Tibial nerve (tissue), 4 donors: Measurements from ENCODE around the gene PIPOX.

ENCODE experiments used
- EP300 ChIP-seq, 2 donors: sonication (generic); formaldehyde crosslinking; IDR thresholded peaks; one replicate each; pipeline ENCODE4 v1.6.1; 2017; ENCODE audit warnings: antibody characterized with exemption in 2 of 2, mild to moderate bottlenecking in 1 of 2
- TF ChIP-seq, protein P1 (sequence below), 5 experiments: fragments of 200-600 bp in 3 of 5; fragments of 450-650 bp in 2 of 5; sonication (generic) in 3 of 5; IDR thresholded peaks; one replicate each; pipeline ENCODE4 v1.5.1; 2016 to 2019; ENCODE audit warnings: antibody characterized with exemption in 5 of 5, mild to moderate bottlenecking in 3 of 5, moderate library complexity in 2 of 5

DNA sequence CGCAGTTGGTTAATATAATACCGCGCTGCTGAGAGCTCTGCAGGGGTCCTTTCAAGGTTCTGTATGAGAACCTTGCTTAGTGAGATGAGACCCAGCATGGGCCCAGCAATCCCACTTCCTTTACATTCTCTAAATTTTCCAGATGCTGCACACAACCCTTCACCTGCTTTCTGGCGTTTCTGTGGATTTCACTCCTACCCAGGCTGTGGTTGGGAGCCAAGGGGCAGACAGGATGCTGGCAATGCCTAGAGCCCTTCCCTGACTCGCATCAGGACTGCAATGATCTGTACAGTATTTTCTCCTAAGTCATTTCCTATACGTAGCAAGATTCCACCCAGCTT lies 10.1 kb upstream of the PIPOX start:
- TF ChIP-seq, protein P1, sequence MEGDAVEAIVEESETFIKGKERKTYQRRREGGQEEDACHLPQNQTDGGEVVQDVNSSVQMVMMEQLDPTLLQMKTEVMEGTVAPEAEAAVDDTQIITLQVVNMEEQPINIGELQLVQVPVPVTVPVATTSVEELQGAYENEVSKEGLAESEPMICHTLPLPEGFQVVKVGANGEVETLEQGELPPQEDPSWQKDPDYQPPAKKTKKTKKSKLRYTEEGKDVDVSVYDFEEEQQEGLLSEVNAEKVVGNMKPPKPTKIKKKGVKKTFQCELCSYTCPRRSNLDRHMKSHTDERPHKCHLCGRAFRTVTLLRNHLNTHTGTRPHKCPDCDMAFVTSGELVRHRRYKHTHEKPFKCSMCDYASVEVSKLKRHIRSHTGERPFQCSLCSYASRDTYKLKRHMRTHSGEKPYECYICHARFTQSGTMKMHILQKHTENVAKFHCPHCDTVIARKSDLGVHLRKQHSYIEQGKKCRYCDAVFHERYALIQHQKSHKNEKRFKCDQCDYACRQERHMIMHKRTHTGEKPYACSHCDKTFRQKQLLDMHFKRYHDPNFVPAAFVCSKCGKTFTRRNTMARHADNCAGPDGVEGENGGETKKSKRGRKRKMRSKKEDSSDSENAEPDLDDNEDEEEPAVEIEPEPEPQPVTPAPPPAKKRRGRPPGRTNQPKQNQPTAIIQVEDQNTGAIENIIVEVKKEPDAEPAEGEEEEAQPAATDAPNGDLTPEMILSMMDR (IDR thresholded peaks at IDR 0.05), result no peak
- TF ChIP-seq EP300 (IDR thresholded peaks at IDR 0.05), result no peak
